ENCODE data around the gene AQP2.

DNA sequence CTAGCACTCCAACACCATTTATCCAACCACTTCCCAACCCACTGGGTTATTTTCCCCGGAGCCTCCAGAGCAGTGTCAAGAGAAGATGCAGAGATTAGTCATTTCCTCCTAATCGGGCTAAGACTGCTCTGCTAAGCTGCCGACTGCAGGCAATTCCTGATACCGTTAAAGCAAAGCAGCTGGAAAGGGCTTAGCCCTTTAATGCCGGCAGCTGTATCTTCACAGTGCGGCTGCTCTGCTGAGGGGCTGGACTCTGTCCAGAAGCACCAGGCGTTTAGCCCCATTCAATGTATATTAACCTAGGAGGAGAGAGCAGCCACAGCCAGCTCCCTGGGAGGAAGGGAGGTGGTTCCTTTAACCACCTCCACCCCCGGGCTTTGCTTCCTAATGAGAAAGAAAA lies 33.4 kb downstream of the AQP2 start:
- TF ChIP-seq, protein P1, sequence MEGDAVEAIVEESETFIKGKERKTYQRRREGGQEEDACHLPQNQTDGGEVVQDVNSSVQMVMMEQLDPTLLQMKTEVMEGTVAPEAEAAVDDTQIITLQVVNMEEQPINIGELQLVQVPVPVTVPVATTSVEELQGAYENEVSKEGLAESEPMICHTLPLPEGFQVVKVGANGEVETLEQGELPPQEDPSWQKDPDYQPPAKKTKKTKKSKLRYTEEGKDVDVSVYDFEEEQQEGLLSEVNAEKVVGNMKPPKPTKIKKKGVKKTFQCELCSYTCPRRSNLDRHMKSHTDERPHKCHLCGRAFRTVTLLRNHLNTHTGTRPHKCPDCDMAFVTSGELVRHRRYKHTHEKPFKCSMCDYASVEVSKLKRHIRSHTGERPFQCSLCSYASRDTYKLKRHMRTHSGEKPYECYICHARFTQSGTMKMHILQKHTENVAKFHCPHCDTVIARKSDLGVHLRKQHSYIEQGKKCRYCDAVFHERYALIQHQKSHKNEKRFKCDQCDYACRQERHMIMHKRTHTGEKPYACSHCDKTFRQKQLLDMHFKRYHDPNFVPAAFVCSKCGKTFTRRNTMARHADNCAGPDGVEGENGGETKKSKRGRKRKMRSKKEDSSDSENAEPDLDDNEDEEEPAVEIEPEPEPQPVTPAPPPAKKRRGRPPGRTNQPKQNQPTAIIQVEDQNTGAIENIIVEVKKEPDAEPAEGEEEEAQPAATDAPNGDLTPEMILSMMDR (tag by site-specific recombination; IDR thresholded peaks at IDR 0.05), result no peak
- no peak for TF ChIP-seq ZNF175 (tag by site-specific recombination; IDR thresholded peaks at IDR 0.05)
- no peak for TF ChIP-seq KLF1 (tag by site-specific recombination; IDR thresholded peaks at IDR 0.05)
- TF ChIP-seq ZNF791 (tag by site-specific recombination; IDR thresholded peaks at IDR 0.05), result no peak
- TF ChIP-seq MEIS1 (CRISPR knock-in tag; IDR thresholded peaks at IDR 0.05; ENCODE audit: borderline replicate concordance), result no peak
- no peak for TF ChIP-seq ZNF473 (tag by site-specific recombination; IDR thresholded peaks at IDR 0.05)
- TF ChIP-seq ZNF558 (tag by site-specific recombination; IDR thresholded peaks at IDR 0.05), result no peak
- TF ChIP-seq ZNF560 (tag by site-specific recombination; IDR thresholded peaks at IDR 0.05; ENCODE audit: borderline replicate concordance), result no peak
- TF ChIP-seq ZNF302 (tag by site-specific recombination; IDR thresholded peaks at IDR 0.05; ENCODE audit: low read depth), result no peak
- TF ChIP-seq ZNF623 (tag by site-specific recombination; IDR thresholded peaks at IDR 0.05), result no peak
- no peak for TF ChIP-seq ZNF664 (tag by site-specific recombination; IDR thresholded peaks at IDR 0.05)
- no peak for TF ChIP-seq ZNF266 (tag by site-specific recombination; IDR thresholded peaks at IDR 0.05; ENCODE audit: low read depth)
- TF ChIP-seq ZNF211 (tag by site-specific recombination; IDR thresholded peaks at IDR 0.05; ENCODE audit: low read depth), result no peak
- TF ChIP-seq ZBTB17 (tag by site-specific recombination; IDR thresholded peaks at IDR 0.05), result 0 out of 2 replicates have a peak, but pooled peaks have one; percentile 23
